Ovary (tissue), 3 donors: Measurements from ENCODE around the gene CCDC122.

Experiments used
- EP300 ChIP-seq: sonication (generic); formaldehyde crosslinking; IDR thresholded peaks from one replicate; pipeline ENCODE4 v1.6.1; 2017; ENCODE audit warnings: antibody characterized with exemption
- TF ChIP-seq, protein P1 (sequence below), 3 donors: fragments of 450-650 bp in 2 of 3; fragments of 200-600 bp in 1 of 3; IDR thresholded peaks; one replicate each; pipeline versions ENCODE4 v1.5.1 to v1.8.0; 2016 to 2022; ENCODE audit warnings: antibody characterized with exemption in 3 of 3, mild to moderate bottlenecking in 1 of 3
- donor health status: DM: no; HTN: no; CAD: no.

DNA sequence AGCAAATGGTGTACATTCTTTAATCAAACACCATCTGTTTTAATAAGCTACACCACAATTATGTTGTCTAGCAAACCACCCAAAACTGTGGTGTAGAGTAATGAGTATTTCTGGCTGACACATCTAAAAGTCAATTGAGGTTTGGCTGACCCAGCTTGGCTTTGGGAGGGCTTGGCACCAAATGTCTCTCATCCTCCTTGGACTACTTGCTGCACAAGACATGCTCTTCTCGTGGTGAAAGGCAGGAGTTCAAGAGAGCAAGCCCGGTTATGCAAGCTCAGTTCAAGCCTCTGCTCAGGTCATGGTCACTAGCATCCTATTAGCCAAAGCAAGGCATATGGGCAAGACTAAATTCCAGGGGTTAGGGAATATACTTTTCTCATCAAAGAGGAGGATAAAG, 37.3 kb upstream of the CCDC122 start:
- TF ChIP-seq EP300: no peak
- TF ChIP-seq, protein P1, sequence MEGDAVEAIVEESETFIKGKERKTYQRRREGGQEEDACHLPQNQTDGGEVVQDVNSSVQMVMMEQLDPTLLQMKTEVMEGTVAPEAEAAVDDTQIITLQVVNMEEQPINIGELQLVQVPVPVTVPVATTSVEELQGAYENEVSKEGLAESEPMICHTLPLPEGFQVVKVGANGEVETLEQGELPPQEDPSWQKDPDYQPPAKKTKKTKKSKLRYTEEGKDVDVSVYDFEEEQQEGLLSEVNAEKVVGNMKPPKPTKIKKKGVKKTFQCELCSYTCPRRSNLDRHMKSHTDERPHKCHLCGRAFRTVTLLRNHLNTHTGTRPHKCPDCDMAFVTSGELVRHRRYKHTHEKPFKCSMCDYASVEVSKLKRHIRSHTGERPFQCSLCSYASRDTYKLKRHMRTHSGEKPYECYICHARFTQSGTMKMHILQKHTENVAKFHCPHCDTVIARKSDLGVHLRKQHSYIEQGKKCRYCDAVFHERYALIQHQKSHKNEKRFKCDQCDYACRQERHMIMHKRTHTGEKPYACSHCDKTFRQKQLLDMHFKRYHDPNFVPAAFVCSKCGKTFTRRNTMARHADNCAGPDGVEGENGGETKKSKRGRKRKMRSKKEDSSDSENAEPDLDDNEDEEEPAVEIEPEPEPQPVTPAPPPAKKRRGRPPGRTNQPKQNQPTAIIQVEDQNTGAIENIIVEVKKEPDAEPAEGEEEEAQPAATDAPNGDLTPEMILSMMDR (IDR thresholded peaks at IDR 0.05): no peak
